ENCODE measurements around the gene RCE1.

- TF ChIP-seq PATZ1 (CRISPR knock-in tag; IDR thresholded peaks at IDR 0.05; ENCODE audit: borderline replicate concordance) (no peak), ZFP30 (CRISPR knock-in tag; IDR thresholded peaks at IDR 0.05) (no peak), BACH2 (CRISPR knock-in tag; IDR thresholded peaks at IDR 0.05; ENCODE audit: borderline replicate concordance) (no peak), TOX (CRISPR knock-in tag; IDR thresholded peaks at IDR 0.05; ENCODE audit: borderline replicate concordance) (no peak), SNAI2 (CRISPR knock-in tag; IDR thresholded peaks at IDR 0.05) (no peak), RARB (CRISPR knock-in tag; IDR thresholded peaks at IDR 0.05) (no peak), ARNTL (CRISPR knock-in tag; IDR thresholded peaks at IDR 0.05; ENCODE audit: borderline replicate concordance, low read depth) (no peak), ZFP3 (CRISPR knock-in tag; IDR thresholded peaks at IDR 0.05) (no peak), CSDC2 (CRISPR knock-in tag; IDR thresholded peaks at IDR 0.05) (no peak), GLIS3 (CRISPR knock-in tag; IDR thresholded peaks at IDR 0.05) (no peak)
Measured at GRCh38 chr11:66879583-66879982, 36.3 kb downstream of the RCE1 start.

Measured in SK-N-SH treated with all-trans-retinoic acid at 6 μM for 48 hours (cell line).